ENCODE data around the gene ST7.

DNA sequence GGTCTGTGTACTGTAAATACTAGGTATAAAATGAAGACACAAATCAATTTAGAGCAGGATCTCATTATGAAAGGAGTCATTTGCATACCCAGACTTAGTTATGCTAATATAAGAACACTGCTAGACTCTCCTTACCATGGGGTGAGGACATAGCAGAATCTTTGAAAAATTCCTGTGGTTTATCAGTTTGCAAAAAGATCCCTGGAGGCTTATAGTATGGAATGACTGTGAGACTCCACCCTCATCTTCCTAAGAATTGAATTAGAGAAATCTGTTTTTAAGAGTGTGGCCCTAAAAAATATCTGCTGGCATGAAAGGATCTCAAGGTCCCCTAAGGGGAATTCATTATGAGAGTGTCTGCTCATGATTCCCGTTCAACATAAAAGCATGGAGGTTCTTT lies 306.3 kb downstream of the ST7 start:
- TF ChIP-seq, protein P1, sequence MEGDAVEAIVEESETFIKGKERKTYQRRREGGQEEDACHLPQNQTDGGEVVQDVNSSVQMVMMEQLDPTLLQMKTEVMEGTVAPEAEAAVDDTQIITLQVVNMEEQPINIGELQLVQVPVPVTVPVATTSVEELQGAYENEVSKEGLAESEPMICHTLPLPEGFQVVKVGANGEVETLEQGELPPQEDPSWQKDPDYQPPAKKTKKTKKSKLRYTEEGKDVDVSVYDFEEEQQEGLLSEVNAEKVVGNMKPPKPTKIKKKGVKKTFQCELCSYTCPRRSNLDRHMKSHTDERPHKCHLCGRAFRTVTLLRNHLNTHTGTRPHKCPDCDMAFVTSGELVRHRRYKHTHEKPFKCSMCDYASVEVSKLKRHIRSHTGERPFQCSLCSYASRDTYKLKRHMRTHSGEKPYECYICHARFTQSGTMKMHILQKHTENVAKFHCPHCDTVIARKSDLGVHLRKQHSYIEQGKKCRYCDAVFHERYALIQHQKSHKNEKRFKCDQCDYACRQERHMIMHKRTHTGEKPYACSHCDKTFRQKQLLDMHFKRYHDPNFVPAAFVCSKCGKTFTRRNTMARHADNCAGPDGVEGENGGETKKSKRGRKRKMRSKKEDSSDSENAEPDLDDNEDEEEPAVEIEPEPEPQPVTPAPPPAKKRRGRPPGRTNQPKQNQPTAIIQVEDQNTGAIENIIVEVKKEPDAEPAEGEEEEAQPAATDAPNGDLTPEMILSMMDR (IDR thresholded peaks at IDR 0.05), result no peak
- TF ChIP-seq EZH2 (IDR thresholded peaks at IDR 0.05; ENCODE audit: borderline replicate concordance, insufficient read depth, low read depth, low read length, poor library complexity, severe bottlenecking), result no peak
